NOMO-1 treated with DMSO at 0.1 percent for 48 hours (cell line): ENCODE results near the gene TMPRSS6.
A peak's percentile ranks its signal among the peaks of the same experiment; 100 is the strongest.
"Not testable (repeated sequence)": the region's sequence is repeated elsewhere in the genome, so short reads cannot be mapped to it uniquely, and the experiment has no call there.

ENCODE experiments used
- DNase-seq: peaks from one replicate; lab custom pipeline; 2025; ENCODE audit not compliant: unreplicated experiment; lab: John Stamatoyannopoulos, UW

TMPRSS6 gene

DNA sequence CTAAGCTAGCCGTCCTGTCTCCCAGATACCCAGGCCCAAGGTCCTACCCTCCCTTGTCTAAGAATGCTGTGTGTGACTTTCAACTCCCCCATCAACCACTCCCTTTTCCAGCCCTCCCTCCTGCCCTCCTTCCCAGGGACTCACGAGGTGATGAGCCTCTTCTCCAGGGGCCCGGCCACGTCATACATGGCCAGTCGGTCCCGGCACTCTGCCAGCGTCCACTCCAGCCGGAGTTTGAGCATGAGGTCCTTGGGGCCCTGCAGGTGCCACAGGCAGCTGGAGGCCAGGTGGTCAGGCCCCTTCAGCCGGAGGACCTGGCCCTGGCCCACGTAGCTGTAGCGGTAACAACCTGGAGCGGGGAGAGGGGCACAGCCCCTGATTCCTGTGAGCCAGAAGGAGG lies 20.1 kb downstream of the TMPRSS6 start:
- DNase-seq: no peak

GRCh38 chr22:37088750-37089408 lies 20.6 kb downstream of the TMPRSS6 start:
- no peak for DNase-seq

GRCh38 chr22:37088108-37088605 lies 21.4 kb downstream of the TMPRSS6 start:
- DNase-seq: no peak

- no peak for DNase-seq
Observed at GRCh38 chr22:37086184-37086583, 23.3 kb downstream of the TMPRSS6 start.

- DNase-seq: no peak
Observed at GRCh38 chr22:37084385-37084784, 25.1 kb downstream of the TMPRSS6 start.

DNA sequence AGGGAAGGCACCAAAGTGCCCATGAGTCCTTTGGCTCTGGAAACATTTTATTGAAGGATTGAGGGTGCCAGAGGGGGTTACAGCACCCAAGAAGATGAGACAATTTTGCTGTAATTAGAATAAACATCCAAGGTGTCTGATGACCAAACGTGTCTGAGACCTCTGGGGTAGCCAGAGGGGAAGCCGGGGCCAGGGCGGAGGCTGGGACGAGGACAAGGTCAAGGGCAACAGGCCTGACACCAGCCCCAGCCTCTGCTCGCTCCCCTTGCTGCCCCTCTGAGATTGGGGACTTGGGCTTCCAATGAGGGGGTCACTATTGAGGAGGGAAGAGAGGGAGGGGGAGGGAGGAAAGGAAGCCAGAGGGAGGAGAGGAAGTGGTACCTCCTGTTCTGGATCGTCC lies 25.6 kb downstream of the TMPRSS6 start:
- DNase-seq: no peak

GRCh38 chr22:37082251-37082873 lies 27.2 kb downstream of the TMPRSS6 start:
- DNase-seq: no peak

DNA sequence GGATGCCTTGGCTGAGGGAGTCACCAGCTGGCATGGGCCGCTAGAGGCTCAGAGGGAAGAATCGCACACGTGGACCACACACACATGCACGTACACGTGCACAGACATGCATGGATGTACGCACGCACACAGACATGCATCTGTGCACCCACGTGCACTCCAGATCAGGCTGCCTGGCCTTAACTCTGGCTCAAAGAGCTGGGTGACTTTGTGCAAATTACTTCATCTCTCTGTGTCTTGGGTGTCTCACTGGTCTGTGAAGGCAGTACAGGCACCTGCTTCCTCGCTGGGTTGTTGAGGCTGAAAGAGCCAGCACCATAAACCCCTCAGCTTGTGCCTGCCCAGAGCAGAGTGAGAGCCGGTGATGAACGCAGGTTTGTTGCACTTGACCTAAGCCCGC lies 28.7 kb downstream of the TMPRSS6 start:
- DNase-seq: no peak

- no peak for DNase-seq
Observed at GRCh38 chr22:37080438-37080837, 29.1 kb downstream of the TMPRSS6 start.

GRCh38 chr22:37079668-37080171 lies 29.8 kb downstream of the TMPRSS6 start:
- DNase-seq: no peak

- no peak for DNase-seq
Observed at GRCh38 chr22:37079158-37079557, 30.4 kb downstream of the TMPRSS6 start.

DNA sequence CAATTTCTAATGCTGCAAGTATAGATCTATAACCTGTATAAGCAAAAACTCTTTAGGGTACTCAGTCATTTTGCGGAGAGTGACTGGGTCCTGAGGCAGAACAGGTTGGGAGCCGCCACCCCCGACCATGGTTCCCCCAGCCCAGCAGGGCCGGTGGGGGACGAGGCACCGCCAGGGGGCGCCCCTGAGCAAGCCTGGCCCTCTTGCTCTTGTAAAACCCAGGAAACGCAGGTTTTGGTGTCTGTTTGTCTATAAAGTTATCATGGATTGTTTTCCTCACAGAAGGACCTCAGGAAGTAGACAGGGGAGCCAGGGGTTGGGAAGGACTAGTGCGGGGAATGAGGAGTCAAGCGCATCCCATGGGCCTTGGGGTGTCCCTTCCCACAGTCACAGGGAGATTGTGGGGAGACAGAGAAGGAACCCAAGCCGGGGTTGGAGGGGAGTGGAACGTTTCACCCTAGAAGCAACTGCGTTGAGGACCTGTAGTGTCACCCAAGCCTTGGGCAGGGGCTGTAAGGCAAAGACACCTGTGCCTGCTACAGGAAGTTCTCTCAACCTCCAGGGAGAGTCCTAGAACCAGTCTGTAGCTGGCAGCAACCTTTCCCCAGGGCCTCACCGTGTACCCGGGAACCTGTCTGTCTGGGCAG lies 31.6 kb downstream of the TMPRSS6 start:
- peak; percentile 19 for DNase-seq

DNA sequence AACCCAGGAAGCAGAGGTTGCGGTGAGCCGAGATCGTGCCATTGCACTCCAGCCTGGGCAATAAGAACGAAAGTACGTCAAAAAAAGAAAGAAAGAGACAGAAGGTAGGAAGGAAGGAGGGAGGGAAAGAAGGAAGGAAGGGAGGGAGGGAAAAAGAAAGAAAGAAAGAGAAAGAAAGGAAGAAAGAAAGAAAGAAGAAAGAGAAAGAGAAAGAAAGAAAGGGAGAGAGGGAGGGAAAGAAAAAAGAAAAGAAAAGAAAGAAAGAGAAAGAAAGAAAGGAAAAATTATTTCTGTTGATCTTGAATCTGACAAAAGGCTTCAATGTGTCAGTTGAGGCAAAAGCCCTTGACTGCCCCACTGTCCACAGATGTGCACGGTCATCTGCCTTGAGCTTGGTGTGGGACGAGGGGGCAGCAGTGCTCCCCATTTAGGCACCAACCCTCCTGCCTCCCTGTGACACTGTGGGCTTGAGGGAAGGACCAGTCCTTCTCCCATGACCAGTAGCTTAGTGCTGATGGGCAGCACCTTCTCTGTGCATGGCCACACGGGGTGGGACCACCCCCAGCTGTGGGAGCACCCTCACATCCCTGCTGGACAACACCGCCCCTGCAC lies 33.6 kb downstream of the TMPRSS6 start:
- no peak for DNase-seq

DNA sequence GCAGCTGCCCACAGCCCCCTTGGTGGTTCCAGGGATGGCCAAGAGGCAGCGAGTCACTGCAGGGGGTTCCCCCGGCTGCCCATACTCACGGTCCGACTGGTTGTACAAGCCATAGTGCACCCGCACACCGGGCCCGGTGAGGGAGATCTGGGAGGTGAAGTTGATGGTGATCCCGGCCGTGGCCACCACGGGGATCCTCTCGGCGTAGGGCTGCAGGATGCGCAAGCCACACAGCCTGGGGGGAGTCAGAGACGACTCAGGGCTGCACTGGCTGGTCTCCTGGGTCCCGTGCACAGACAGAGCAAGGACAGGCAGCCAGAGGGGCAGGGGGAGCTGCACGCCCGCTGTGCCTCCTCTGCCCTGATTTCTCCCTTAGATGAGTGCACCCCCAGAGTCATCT lies 34.5 kb downstream of the TMPRSS6 start:
- DNase-seq: no peak

GRCh38 chr22:37074537-37074936 lies 35.0 kb downstream of the TMPRSS6 start:
- DNase-seq: no peak

GRCh38 chr22:37072673-37073072 lies 36.8 kb downstream of the TMPRSS6 start:
- DNase-seq: no peak

- DNase-seq: not testable (repeated sequence)
Observed at GRCh38 chr22:37071850-37072592, 37.5 kb downstream of the TMPRSS6 start.

GRCh38 chr22:37070744-37071143 lies 38.8 kb downstream of the TMPRSS6 start:
- no peak for DNase-seq

DNA sequence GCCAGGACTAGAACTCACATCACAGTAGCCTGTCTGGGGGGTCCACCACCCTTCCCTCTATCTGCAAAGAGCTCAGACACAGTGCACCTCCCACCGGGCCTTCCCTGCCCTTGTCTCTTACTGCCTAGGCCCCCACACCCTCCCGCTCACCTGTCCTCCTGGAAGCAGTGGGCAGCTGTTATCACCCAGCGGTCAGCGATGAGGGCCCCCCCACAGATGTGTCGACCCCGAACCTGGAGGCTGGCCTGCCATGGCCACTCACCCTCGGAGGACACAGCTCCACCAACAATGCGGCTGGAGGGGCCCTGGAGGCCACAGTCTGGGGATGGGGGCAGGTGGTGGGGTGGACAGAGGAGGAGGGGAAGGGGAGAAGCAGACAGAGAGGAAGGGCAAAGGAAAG lies 39.2 kb downstream of the TMPRSS6 start:
- no peak for DNase-seq

- DNase-seq: no peak
Observed at GRCh38 chr22:37069719-37070118, 39.8 kb downstream of the TMPRSS6 start.

DNA sequence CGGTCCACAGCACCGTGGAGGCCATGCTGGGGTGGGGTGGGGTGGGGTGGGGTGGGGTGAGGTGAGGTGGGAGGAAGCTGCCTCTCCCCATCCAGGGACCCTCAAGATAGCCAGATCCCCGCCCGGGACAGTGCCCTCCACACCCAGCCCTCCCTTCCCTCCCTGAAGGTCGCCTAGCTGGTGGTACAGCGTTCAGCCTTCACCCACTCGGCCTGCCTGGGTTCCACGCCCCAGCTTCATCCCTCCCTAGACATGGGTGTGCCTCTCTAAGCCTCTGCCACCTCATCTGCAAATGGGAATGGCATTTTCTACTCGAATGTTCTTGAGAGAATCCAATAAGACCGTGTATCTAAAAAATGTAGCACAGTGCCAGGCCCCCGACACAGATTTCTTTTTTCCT lies 40.2 kb downstream of the TMPRSS6 start:
- no peak for DNase-seq
